RWPE1 (cell line): ENCODE results near the gene SMIM38.

Source experiments
- CTCF ChIA-PET: fragments of 350-600 bp; sonication (Branson Sonifier 250); formaldehyde crosslinking; extraction: SDS; loops from one replicate; lab custom pipeline; 2021; lab: Yijun Ruan, JAX
- POLR2A ChIA-PET: fragments of 400-600 bp; formaldehyde crosslinking; extraction: SDS; loops from one replicate; lab custom pipeline; 2020; ENCODE audit warnings: antibody characterized with exemption; ENCODE audit not compliant: low non-redundant PET; lab: Yijun Ruan, JAX
- DNase-seq: peaks from one replicate; pipeline ENCODE4 v3.0.0; 2012; ENCODE audit warnings: low spot score
- H3K27ac ChIP-seq: fragments of 450-650 bp; 2 replicates; pipeline ENCODE4 v1.5.1; 2017
- CTCF ChIP-seq: fragments of 450-650 bp; conservative IDR thresholded peaks from 2 replicates; pipeline ENCODE4 v1.5.1; 2017; ENCODE audit warnings: low read depth, mild to moderate bottlenecking

SMIM38 gene

GRCh38 chr11:69109101-69109500 is 46.6 kb upstream of the SMIM38 start:
- CTCF ChIA-PET: interaction anchor here (0.6 kb wide), 1 partner anchor 98 kb away, joined by 3 read pairs; no protein-coding TSS in a partner anchor
- POLR2A ChIA-PET: interaction anchor here (0.5 kb wide), 1 partner anchor 530 kb away, joined by 3 read pairs; no protein-coding TSS in a partner anchor
- no peak for DNase-seq
- no peak overlapping the region for H3K27ac ChIP-seq
- TF ChIP-seq CTCF: no peak

GRCh38 chr11:69110451-69110850 is 45.3 kb upstream of the SMIM38 start:
- DNase-seq: no peak
- ChIA-PET POLR2A (no interaction called here), CTCF (no interaction called here)
- no peak overlapping the region for H3K27ac ChIP-seq
- no peak for TF ChIP-seq CTCF

- H3K27ac ChIP-seq: no peak overlapping the region
- POLR2A ChIA-PET: no interaction called here
- CTCF ChIA-PET: interaction anchor here (0.7 kb wide), 1 partner anchor 219 kb away, joined by 3 read pairs; no protein-coding TSS in a partner anchor
- no peak for TF ChIP-seq CTCF
- no peak for DNase-seq
These were observed 43.9 kb upstream of the SMIM38 start for GRCh38 chr11:69111624-69112542.

- no peak for TF ChIP-seq CTCF
- DNase-seq: no peak
- no peak overlapping the region for H3K27ac ChIP-seq
- POLR2A ChIA-PET: no interaction called here
- CTCF ChIA-PET: interaction anchor here (0.5 kb wide), 1 partner anchor 531 kb away, joined by 6 read pairs; no protein-coding TSS in a partner anchor
These were observed 42.5 kb upstream of the SMIM38 start for GRCh38 chr11:69113226-69113625.

- H3K27ac ChIP-seq: no peak overlapping the region
- ChIA-PET CTCF (interaction anchor here (0.5 to 1.2 kb wide), 3 partner anchors 18 to 531 kb away, joined by 4 to 6 read pairs (median 6); no protein-coding TSS in a partner anchor), POLR2A (no interaction called here)
- no peak for DNase-seq
- no peak for TF ChIP-seq CTCF
These were observed 41.9 kb upstream of the SMIM38 start for GRCh38 chr11:69113646-69114340.

- TF ChIP-seq CTCF: no peak
- ChIA-PET POLR2A (no interaction called here), CTCF (interaction anchor here (0.6 to 1.2 kb wide), 2 partner anchors 17 to 172 kb away, joined by 4 to 6 read pairs; no protein-coding TSS in a partner anchor)
- DNase-seq: no peak
- H3K27ac ChIP-seq: peak overlapping the region; percentile 27
These were observed 41.4 kb upstream of the SMIM38 start for GRCh38 chr11:69114362-69114761.
